NCI-H2171 (cell line): ENCODE data around the gene GPR101.
"Not testable (repeated sequence)": the region's sequence is repeated elsewhere in the genome, so short reads cannot be mapped to it uniquely, and the experiment has no call there.

Source experiments
- DNase-seq: peaks from one replicate; lab custom pipeline; 2025; lab: John Stamatoyannopoulos, UW

GPR101 gene

DNA sequence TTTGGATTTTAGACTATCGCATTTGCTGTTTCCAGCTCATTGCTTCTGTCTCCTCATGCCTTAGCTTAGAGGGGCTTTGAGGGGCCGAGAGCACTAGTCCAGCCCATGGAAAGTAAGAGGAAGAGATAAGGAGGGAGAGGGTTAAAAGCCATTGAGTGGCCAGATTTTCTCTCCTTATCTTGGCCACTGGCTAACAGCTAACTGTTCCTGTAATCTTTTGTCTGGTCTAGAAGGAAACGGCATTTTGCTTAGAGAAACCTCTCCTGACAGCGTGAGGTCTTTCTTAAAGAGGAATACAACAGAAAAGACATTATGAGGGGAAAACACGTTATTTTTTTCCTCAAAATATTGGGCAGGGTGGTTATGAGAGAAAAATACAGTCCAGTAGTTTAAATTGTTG is 7.9 kb downstream of the GPR101 start:
- DNase-seq, result no peak

DNA sequence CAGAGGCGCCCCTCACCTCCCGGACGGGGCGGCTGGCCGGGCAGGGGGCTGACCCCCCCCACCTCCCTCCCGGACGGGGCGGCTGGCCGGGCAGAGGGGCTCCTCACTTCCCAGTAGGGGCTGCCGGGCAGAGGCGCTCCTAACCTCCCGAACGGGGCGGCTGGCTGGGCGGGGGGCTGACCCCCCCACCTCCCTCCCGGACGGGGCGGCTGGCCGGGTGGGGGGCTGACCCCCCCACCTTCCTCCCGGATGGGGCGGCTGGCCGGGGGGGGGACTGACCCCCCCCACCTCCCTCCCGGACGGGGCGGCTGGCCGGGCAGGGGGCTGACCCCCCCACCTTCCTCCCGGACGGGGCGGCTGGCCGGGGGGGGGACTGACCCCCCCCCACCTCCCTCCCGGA is 33.6 kb downstream of the GPR101 start:
- not testable (repeated sequence) for DNase-seq

DNA sequence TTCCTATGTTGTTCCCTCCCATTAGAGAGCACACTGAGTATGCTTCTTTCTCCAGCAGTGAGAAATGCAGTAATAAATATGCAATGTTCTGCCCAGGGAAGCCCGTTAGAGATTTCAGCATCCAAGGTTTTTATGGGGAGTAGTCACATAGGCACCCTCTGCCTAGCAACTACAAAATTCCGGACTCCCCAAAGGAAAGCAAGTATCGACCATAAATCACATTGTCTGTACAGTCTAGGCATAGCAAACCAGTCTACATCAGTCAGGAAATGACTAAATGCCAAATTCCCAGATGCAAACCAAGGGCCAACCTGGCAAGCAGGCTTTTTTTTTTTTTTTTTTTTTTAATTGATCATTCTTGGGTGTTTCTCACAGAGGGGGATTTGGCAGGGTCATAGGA is 34.8 kb downstream of the GPR101 start:
- no peak for DNase-seq
